OCI-LY3 (cell line): ENCODE data around the gene SHFL.

Source experiments
- EZH2phosphoT487 ChIP-seq: fragments of 200-600 bp; shearing (Covaris generic); IDR thresholded peaks from 2 replicates; pipeline ENCODE4 v1.6.1; 2018; ENCODE audit warnings: antibody characterized with exemption, mixed run types, low read depth
- TF ChIP-seq, protein P1 (sequence below): fragments of 200-600, 300-600 bp; sonication (generic); IDR thresholded peaks from 2 replicates; pipeline ENCODE4 v1.5.1; 2014; ENCODE audit warnings: antibody characterized with exemption, low read length, low read depth

DNA sequence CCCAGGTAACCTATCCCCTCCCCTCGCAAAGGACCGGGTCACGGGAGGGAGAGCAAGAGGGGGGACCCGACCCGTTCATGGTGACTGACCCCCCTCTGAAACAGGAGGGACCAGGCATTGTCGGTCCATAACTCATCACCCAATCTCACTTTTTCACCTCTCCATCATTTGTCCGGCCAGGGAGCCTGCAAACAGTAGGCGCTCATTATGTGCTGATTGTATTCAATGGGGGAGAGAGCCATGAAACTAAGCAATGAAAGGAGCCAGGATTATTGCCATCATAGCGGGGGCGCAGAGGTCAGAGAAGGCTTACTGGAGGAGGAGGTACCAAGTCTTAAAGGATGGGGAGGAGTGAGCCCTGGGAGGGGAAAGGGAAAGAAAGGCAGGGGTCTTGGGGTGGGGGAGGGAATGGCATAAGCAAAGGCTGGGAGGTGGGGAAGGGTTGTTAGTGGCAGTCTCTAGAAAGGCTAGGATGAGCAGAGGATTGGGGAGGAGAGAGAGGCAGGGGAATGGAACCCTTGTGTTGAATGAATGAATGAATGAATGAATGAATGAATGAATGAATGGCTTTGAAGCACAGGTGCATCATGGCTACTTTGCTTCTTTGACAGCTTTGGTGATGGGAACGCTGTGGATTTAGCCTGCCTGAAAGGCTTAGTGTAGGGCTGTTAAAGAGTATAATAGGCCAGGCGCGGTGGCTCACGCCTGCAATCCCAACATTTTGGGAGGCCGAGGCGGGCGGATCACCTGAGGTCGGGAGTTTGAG is 1.4 kb downstream of the SHFL start:
- TF ChIP-seq, protein P1, sequence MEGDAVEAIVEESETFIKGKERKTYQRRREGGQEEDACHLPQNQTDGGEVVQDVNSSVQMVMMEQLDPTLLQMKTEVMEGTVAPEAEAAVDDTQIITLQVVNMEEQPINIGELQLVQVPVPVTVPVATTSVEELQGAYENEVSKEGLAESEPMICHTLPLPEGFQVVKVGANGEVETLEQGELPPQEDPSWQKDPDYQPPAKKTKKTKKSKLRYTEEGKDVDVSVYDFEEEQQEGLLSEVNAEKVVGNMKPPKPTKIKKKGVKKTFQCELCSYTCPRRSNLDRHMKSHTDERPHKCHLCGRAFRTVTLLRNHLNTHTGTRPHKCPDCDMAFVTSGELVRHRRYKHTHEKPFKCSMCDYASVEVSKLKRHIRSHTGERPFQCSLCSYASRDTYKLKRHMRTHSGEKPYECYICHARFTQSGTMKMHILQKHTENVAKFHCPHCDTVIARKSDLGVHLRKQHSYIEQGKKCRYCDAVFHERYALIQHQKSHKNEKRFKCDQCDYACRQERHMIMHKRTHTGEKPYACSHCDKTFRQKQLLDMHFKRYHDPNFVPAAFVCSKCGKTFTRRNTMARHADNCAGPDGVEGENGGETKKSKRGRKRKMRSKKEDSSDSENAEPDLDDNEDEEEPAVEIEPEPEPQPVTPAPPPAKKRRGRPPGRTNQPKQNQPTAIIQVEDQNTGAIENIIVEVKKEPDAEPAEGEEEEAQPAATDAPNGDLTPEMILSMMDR: no peak
- TF ChIP-seq EZH2phosphoT487: no peak
